KMS-11 (cell line): Measurements from ENCODE around the gene KIAA1143.

Experiments
- H2AFZ ChIP-seq: fragments of 200-600 bp; sonication (generic); 2 replicates; pipeline ENCODE4 v1.6.1; 2016; ENCODE audit warnings: antibody characterized with exemption, mixed run types, low read depth
- H3K27ac ChIP-seq: fragments of 200-600 bp; sonication (generic); 2 replicates; pipeline ENCODE4 v1.6.1; 2016; ENCODE audit warnings: mild to moderate bottlenecking, mixed run types
- H3K27me3 ChIP-seq: fragments of 200-600 bp; sonication (generic); 2 replicates; pipeline ENCODE4 v1.6.1; 2017; ENCODE audit warnings: mild to moderate bottlenecking, low read depth, mixed run types, moderate library complexity; ENCODE audit not compliant: insufficient read depth
- H3K36me3 ChIP-seq: fragments of 200-600 bp; sonication (generic); 2 replicates; pipeline ENCODE4 v1.6.1; 2017; ENCODE audit warnings: mild to moderate bottlenecking, mixed run types; ENCODE audit not compliant: insufficient read depth
- H3K4me1 ChIP-seq: fragments of 200-600 bp; sonication (generic); 2 replicates; pipeline ENCODE4 v1.6.1; 2016; ENCODE audit warnings: mild to moderate bottlenecking, low read depth, mixed run types; ENCODE audit not compliant: poor library complexity, severe bottlenecking
- H3K4me2 ChIP-seq: fragments of 200-600 bp; sonication (generic); 2 replicates; pipeline ENCODE4 v1.7.0; 2016; ENCODE audit warnings: mild to moderate bottlenecking, mixed run types
- H3K4me3 ChIP-seq: fragments of 200-600 bp; sonication (generic); IDR thresholded peaks from 2 replicates; pipeline ENCODE4 v1.6.1; 2017; ENCODE audit warnings: low read depth, low read length, mixed read lengths; ENCODE audit not compliant: insufficient read depth
- H3K79me2 ChIP-seq: fragments of 200-600 bp; sonication (generic); 2 replicates; pipeline ENCODE4 v1.6.1; 2016; ENCODE audit warnings: low read depth, mixed run types; ENCODE audit not compliant: insufficient read depth
- H3K9ac ChIP-seq: fragments of 200-600 bp; sonication (generic); 2 replicates; pipeline ENCODE4 v1.6.1; 2016; ENCODE audit warnings: mild to moderate bottlenecking, mixed run types
- H4K20me1 ChIP-seq: fragments of 200-600 bp; sonication (generic); 2 replicates; pipeline ENCODE4 v1.6.1; 2016; ENCODE audit warnings: mild to moderate bottlenecking, mixed run types; ENCODE audit not compliant: insufficient read depth
- CTCF ChIP-seq: fragments of 200-600 bp; sonication (generic); conservative IDR thresholded peaks from 2 replicates; pipeline ENCODE4 v1.6.1; 2017; ENCODE audit warnings: low read depth, mild to moderate bottlenecking, antibody characterized with exemption, low read length, moderate library complexity, mixed read lengths

The KIAA1143 gene

GRCh38 chr3:44712455-44713075 lies 48.9 kb downstream of the KIAA1143 start, which contains the start of gene ZNF502:
ZNF502 (plus strand) TSS chr3:44712660; CDS start chr3:44720262, 7,602 bp downstream.
- H2AFZ ChIP-seq, result no peak within 1 kb of the TSS
- H3K27ac ChIP-seq, result no peak within 1 kb of the TSS
- no peaks in the 10 kb centered on the region for H3K4me1 ChIP-seq
- no peak for TF ChIP-seq CTCF
- no peaks in the 10 kb centered on the region for H4K20me1 ChIP-seq
- no peak within 1 kb of the TSS for H3K4me2 ChIP-seq
- H3K79me2 ChIP-seq, result no peaks in the 10 kb centered on the region
- no peak within 1 kb of the TSS for H3K4me3 ChIP-seq
- H3K27me3 ChIP-seq, result no peaks in the 10 kb centered on the region
- H3K36me3 ChIP-seq, result no peaks in the 10 kb centered on the region
- H3K9ac ChIP-seq, result no peak within 1 kb of the TSS
